HG02759 (cell line): ENCODE measurements around the gene DENND10.
"Not testable (repeated sequence)": the region's sequence is repeated elsewhere in the genome, so short reads cannot be mapped to it uniquely, and the experiment has no call there.

Experiments
- ATAC-seq: cut with Tn5 transposase; IDR thresholded peaks from one replicate; pipeline ENCODE4 v1.9.1; 2021; ENCODE audit warnings: mild to moderate bottlenecking, moderate library complexity; ENCODE audit not compliant: unreplicated experiment

The DENND10 gene

DNA sequence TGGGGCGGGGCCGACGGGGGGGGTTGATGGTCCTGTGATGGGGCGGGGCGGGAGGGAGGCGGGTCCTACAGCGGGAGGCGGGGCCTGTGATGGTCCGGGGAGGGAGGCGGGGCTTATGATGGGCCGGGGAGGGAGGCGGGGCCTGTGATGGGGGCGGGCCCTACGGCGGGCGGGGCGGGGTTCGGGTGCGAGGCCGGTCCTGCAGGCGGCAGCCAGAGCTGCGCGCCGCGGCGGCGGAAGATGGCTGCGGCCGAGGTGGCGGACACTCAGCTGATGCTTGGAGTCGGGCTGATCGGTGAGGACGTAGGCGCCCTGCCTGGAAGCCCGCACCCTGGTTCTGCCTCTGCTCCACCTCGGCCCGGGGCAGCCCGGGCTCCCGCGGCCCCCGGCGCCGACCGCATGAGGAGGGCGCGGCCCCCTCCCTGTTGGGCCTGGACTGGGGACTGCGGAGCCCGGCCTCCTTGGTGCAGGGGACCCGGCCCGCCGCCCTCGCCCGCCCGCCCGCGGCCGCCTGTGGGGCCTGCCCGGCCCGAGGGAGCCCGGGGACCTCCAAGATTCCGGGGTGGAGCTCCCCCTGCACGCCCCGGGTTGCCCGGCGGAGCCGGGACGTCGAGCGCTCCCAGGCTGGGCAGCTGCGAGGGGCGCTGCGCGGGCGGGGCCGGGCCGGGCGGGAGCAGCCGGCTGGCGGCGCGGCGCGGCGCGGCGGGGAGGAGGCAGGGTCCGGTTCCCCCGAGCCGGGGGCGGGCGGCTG is at the start of gene DENND10:
TSS of gene DENND10 (plus strand) at position 211 of the 751 bp plus-strand sequence. CDS start at position 241, 30 bp downstream.
- ATAC-seq: peak; percentile 84

DNA sequence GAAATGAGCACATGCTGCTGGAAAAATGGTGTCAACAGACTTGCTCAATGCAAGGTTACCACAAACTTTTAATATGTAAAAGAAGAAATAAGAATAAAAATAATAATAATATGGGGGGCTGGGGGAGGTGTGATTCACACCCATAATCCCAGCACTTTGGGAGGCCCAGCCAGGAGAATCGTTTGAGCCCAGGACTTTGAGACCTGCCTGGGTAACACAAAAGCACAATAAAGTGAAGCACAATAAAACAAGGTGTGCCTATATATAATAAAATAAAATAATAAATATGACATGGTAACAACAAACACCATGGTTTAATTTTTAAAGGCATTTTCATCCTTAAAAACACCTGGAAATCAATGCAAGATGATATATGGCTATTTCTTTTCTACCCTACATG is 48.4 kb upstream of the DENND10 start:
- no peak for ATAC-seq

GRCh38 chr10:119058010-119058409 is 45.9 kb upstream of the DENND10 start:
- no peak for ATAC-seq

DNA sequence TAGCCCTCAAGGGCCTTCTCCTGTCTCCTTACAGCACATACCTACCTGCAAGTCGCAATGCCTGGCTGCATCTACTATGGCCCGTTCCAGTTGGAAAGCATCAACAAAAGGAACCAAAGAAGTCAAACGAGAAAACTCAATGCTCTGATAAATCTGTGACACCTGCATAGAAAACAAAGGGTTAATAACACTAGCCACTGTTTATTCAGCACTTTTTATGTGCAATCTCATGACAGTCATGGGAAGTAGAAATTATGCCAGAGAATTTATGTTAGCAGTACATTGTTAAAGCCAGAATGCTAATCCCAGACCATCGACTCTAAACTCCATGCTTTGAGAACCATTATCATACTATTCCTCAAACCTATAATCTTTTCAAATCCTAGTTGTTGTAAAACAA is 44.4 kb upstream of the DENND10 start:
- ATAC-seq: no peak

GRCh38 chr10:119060107-119060506 is 43.8 kb upstream of the DENND10 start:
- ATAC-seq: no peak

DNA sequence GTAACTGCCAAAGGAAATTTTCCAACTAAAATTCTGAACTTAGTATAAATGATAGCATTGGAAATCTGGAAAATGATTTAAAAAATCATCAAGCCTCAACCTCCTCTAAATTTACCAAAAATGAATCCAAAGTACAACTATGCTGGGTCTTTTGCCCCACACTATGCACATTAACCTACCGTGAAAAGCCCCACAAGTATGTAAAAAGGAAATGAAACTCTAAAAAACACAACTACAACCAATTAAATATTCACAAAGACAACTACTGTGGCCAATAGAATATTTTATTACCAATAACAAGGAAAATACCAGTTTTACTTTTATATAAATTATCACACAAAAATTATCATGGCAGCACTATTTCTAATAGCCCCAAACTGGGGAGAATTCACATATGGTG is 42.6 kb upstream of the DENND10 start:
- no peak for ATAC-seq

DNA sequence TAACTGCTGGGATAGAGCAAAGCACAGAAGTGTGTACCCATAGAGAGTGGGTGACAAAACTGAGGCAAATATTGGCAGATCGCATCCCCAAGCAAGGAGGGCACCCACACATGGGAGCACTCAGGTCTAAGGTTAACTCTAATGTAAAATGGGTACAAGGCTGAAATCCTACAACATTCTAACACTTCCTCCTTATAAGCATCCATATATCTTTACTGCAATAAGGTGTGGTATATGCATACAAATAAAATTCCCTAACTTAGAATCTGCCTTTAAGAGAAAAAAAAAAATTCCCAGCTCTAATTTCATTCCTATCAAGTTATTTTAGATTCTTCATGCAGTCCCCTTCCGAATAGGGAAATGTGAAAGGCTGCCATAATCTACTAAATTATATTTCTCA is 42.0 kb upstream of the DENND10 start:
- ATAC-seq: no peak

DNA sequence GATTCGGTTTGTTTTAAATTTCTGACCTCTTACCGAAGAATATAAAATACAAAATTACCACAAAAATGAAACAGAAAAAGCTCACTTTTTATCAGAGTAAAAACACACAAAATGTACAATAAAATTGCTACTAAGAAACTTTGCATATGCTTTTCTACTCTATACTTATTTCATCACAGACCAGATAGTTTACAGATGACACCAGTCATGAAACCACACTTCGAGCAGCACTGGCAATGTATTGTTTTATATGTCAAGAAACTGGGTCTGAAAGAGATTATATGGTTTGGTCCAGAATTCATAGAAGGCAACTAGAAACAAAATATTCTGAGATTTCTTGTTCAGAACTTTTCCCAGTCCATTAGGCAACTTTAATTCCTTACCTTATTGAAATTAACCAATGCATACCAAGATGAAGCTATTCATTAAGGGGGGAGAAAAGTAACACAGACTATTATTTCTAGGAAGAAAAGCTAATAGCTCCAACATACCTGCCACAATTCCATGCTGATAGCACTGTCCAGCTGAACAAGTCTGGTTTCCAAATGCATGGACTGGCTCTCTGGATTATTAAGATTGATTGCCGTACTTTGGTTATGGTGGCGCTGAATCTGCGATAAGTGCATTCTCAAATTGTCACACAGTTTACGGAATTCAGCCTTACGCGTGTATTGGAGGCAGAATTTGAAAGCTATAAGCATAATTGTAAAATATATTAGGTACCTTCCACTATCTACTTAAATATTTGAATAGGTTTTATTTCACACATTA is 33.3 kb upstream of the DENND10 start:
- no peak for ATAC-seq

DNA sequence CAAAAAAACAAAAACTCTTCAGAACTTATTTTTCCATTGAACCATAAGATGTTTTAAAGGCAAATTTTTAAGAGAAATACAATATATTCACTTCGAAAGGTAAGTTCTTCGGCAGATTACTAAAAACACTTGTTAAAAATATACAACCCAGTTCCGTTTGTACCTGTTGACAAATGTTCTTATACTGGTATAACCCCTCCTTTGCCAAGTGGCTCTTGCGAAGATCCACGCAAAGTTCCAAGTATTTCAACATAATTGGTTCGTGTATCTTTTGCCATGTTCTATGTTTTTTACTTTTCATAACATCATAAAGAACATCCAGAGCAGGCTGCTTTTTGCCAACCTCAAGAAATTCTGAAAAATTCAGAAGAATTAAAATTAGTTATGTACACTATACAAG is 30.3 kb upstream of the DENND10 start:
- no peak for ATAC-seq

GRCh38 chr10:119078422-119079179 is 25.3 kb upstream of the DENND10 start:
- no peak for ATAC-seq

DNA sequence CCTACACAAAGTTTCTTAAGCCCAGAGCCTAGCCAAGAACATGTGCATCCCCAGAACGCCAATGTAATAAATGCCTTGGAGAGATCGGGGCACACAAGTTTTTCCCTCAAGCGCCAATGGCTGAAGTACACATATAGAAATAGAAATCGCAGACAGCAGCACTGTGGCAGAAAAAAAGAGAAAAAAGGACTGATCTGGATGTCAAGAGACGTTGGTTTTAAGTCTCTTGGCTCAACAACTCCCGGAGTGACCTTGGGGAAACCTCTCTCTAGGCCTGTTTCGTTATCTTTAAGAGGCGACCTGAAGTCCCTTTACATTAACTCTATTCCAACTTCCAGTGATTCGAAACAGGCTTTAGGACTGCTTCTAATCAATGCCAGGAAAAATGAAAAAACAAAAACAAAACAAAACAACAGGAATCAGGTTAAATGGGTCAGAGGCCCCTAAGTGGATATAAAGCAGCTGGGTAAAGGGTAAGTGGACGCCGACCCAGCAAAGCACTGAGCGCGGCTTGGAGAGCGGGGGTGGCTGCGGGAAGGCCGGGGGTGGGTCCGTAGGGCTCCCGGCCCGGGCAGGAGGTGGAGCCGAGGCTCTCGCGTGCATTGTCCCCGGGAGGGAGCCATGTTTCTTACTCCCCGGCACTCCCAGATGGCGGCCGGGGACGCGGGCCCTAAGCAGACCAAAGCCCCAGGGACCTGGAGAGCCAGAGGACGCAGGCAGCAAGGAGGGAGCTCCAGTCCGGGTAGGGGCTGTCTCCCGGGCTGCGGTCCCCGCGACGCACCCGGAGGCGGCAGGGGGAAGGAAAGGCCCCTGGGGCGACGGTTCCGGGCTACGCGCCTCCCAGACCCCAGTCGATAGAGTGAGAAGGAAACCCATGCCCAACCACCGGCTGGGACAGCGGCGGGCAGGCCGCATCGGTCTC is 24.1 kb upstream of the DENND10 start:
- peak; percentile 70 for ATAC-seq

DNA sequence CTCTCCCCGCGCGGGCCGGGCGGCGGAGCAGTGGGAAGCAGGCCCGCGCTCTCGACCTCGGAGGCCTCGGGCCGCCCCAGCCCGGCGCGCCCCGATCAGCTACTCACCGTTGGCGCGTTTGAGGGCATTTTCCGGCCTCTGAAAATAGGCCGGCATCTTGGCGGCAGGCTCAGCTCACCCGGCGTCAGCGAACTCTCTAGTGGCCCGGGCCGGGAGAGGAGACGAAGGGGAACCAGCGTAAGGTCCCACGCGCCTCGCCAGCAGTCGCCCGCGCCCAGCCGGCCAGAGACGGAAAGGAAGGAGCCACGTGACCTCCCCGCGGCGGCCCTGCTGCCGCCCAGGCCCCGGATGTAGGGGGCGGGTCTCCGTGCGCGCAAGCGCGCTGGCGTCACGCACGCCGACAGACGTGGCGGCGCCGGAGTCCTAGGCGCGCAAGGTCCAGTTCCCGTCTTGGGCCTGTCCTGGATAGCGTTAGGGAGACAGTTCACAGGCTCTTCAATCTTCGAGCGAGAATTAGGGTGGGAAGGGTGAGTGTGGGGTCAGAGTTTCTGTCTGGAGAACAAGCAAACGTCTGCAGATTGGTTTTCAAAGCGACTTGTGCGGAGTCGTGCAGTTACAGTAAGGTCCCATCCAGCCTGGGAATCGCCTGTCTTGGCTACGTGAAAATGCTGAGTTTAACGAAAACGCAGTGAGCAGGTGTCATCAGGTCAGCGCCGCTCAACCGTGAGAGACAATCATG is 23.2 kb upstream of the DENND10 start, which contains the start of gene EIF3A:
TSS of gene EIF3A (minus strand) at position 297 of the 739 bp plus-strand sequence. CDS start at position 156, 141 bp downstream.
- ATAC-seq: peak; percentile 86

GRCh38 chr10:119084896-119085295 is 19.0 kb upstream of the DENND10 start:
- no peak for ATAC-seq

DNA sequence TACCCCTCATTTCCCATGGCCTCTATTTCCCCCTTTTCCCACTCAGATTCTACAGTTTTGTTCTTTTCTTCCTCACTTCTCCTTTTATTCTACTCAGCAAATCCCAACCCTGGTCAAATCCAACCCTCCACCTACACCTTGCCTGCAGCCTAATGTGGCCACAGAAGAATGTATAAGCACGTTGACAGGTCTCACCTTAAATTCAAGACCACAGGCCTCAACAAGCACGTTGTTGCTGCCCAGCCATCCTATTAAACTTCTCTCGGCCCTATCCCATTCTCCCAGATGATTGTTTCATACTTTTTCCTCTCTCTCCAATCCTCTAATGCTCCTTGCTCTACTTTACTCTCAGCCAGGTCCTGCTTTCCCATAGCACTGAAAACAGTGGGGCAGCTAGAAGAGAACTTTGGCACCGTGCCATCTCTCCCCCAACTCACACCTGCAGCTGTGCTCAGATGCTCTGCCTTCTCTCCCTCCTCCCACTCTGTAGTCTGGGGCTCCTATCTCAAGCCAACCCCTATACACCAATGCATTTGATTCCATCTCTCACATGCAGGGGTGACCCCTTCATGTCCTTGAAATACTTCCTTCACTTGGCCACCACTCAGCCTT is 16.5 kb upstream of the DENND10 start:
- ATAC-seq: no peak

DNA sequence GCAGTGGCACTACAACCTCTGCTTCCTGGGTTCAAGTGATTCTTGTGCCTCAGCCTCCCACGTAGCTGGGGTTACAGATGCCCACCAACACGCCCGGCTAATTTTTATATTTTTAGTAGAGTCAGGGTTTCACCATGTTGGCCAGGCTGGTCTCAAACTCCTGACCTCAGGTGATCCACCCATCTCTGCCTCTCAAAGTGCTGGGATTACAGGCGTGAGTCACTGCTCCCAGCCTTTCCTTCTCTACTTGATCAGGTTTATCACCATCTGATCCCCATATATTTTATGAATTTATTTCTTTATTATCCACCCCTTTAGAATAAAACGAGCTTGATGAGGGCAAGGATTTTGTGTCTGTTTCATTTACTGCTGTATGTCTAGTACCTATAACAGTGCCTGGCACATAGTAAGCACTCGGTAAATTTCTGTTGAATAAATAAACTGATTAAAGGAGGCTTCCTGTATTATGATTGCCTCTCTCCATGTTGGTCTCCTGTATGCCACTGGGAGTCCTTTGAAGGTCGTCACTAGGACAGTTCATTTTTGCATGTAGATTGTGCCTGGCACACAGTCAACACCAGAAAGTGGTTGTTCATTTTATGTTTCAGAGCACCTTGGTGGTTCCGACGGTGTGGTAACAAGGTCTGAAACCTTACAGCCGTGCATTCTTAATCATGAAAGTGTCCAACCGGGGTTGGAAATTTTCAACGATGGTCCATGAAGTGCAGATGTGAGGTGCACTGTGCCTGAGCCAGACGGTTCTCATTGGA is 13.7 kb upstream of the DENND10 start:
- ATAC-seq: no peak

DNA sequence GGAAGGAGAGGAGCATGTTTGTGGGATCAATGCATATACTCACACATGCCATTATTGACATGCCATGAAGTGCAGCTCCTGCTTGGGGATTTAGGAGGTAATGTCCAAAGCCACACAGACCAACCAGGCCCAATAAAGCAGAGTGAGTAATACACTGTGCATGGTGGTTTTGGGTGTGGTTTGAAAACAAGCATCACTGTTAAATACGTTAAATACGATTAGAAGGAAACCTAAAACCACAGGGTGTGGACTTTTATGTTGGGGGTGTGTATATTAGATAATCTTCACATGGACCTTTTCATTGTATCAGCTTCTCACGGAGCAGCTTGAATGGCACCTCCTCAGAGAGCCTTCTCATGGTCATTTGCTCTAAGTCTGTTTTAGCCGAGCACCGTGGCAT is 12.9 kb upstream of the DENND10 start:
- no peak for ATAC-seq

DNA sequence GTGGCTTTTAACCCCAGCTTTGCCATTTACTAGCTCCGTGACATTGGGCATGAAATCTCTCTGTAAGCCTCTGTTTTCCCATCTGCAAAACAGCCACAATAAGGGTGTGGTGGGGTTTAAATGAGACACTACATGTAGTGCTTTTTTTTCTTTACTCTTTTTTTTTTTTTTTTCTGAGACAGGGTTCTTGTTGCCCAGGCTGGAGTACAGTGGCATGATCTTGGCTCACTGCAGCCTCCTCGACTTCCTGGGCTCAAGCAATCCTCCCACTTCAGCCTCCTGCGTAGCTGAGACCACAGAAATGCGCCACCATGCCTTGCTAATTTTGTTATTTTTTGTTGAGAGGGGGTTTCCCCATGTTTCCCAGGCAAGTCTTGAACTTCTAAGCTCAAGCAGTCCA is 8.3 kb upstream of the DENND10 start:
- no peak for ATAC-seq

GRCh38 chr10:119096641-119097415 is 7.1 kb upstream of the DENND10 start:
- not testable (repeated sequence) for ATAC-seq
